ENCODE measurements around the gene ARHGAP26. TPM values are rescaled to one million over a fixed set of nuclear protein-coding genes. Genes with fewer than 3 reads are reported as not detected.

Gene ARHGAP26
- total and polyA plus RNA-seq, 2 donors (not counting 3 experiments of a cell fraction or from before 2014, with no cell fraction given): 3.1 to 16.2 TPM

DNA sequence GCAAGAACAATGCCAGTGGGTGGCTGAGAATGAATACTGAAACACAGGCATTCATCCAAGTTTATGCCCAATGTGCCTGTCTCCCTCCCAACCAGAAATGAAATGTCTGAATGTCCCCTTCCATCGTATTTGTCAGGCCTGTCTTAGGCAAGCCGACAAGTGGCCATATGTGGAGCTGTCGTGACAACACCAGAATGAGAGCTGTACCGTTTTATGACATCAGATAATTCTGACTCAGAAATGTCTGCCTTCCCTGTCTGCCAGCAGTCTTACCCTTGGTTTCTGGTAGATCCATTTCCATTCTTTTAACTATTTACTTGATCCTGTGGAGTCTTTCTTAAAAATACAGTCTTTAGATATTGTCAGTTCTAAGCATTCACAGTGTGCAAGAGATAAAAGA, 421.5 kb downstream of the ARHGAP26 start:
- no peaks in the 10 kb centered on the region for H3K9me3 ChIP-seq (replicated peaks; ENCODE audit: control insufficient read depth, insufficient read depth, low read length)
- H3K9ac ChIP-seq (replicated peaks; ENCODE audit: extremely low read depth, insufficient read depth, low read length): no peak overlapping the region
- dilution Hi-C loops (cut with MboI; ENCODE audit: extremely low pct_ligation_motif_present, low sequenced_read_pairs): no loop called here
- no peaks in the 10 kb centered on the region for H3K36me3 ChIP-seq (ENCODE audit: control insufficient read depth in 2 of 2, extremely low read depth in 1 of 2, insufficient read depth in 2 of 2, low read length in 2 of 2)
- no peak overlapping the region for H3K4me3 ChIP-seq (replicated peaks in 1 of 3; ENCODE audit: insufficient read depth in 1 of 3, low read depth in 1 of 3, low read length in 3 of 3)
- no peaks in the 10 kb centered on the region for H3K79me2 ChIP-seq (ENCODE audit: control insufficient read depth, insufficient read depth, low read length)
- ChIA-PET POLR2A (no interaction called here), CTCF (no interaction called here)
- H3K27ac ChIP-seq (ENCODE audit: insufficient read depth, low read depth, low read length): no peak overlapping the region
- no peak for DNase-seq (ENCODE audit: low read depth, low spot score)
- BruUV-seq (replicated peaks): no TSS peak
- no peaks in the 10 kb centered on the region for H3K27me3 ChIP-seq (ENCODE audit: control insufficient read depth in 2 of 2, insufficient read depth in 2 of 2, low read length in 2 of 2)
- H3K4me1 ChIP-seq (ENCODE audit: control insufficient read depth, extremely low read depth, insufficient read depth, low read length): no peaks in the 10 kb centered on the region
- no peaks in the 10 kb centered on the region for H3K9me1 ChIP-seq (replicated peaks; ENCODE audit: control insufficient read depth, extremely low read depth, insufficient read depth, low read length)
- H3K4me2 ChIP-seq (ENCODE audit: insufficient read depth, low read length): no peak overlapping the region
- FAIRE-seq: no peak
- intact Hi-C loops (cut with micrococcal nuclease): no loop called here
- H4K20me1 ChIP-seq (replicated peaks; ENCODE audit: control insufficient read depth, extremely low read depth, insufficient read depth, low read length): no peaks in the 10 kb centered on the region
- no peak overlapping the region for H2AFZ ChIP-seq (ENCODE audit: low read depth, low read length)
- TF ChIP-seq, protein P1, sequence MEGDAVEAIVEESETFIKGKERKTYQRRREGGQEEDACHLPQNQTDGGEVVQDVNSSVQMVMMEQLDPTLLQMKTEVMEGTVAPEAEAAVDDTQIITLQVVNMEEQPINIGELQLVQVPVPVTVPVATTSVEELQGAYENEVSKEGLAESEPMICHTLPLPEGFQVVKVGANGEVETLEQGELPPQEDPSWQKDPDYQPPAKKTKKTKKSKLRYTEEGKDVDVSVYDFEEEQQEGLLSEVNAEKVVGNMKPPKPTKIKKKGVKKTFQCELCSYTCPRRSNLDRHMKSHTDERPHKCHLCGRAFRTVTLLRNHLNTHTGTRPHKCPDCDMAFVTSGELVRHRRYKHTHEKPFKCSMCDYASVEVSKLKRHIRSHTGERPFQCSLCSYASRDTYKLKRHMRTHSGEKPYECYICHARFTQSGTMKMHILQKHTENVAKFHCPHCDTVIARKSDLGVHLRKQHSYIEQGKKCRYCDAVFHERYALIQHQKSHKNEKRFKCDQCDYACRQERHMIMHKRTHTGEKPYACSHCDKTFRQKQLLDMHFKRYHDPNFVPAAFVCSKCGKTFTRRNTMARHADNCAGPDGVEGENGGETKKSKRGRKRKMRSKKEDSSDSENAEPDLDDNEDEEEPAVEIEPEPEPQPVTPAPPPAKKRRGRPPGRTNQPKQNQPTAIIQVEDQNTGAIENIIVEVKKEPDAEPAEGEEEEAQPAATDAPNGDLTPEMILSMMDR (IDR thresholded peaks at IDR 0.05; ENCODE audit: extremely low read depth in 1 of 2, insufficient read depth in 1 of 2, low read depth in 1 of 2, low read length in 2 of 2): no peak
- TF ChIP-seq, protein P2, sequence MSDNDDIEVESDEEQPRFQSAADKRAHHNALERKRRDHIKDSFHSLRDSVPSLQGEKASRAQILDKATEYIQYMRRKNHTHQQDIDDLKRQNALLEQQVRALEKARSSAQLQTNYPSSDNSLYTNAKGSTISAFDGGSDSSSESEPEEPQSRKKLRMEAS (IDR thresholded peaks at IDR 0.05; ENCODE audit: insufficient read depth, insufficient read length): no peak
- TF ChIP-seq EZH2 (IDR thresholded peaks at IDR 0.05; ENCODE audit: borderline replicate concordance, low read depth, low read length, severe bottlenecking) (no peak), FOS (IDR thresholded peaks at IDR 0.05; ENCODE audit: borderline replicate concordance, insufficient read depth, low read length) (no peak), POLR2AphosphoS5 (IDR thresholded peaks at IDR 0.05; ENCODE audit: insufficient read depth, low read depth, low read length) (no peak), GATA2 (IDR thresholded peaks at IDR 0.05; ENCODE audit: insufficient read depth, insufficient read length, low read depth, low read length) (no peak), JUN (IDR thresholded peaks at IDR 0.05; ENCODE audit: borderline replicate concordance, insufficient read depth, insufficient read length, low read depth) (no peak), POLR2A (IDR thresholded peaks at IDR 0.05; ENCODE audit: low read depth, low read length) (no peak), MYC (IDR thresholded peaks at IDR 0.05; ENCODE audit: low read depth, low read length) (no peak)
